GM23338 (cell line): ENCODE data around the gene SLC36A2.

Source experiments
- POLR2AphosphoS5 ChIP-seq: IDR thresholded peaks from 2 replicates; pipeline ENCODE4 v1.6.1; 2016; ENCODE audit warnings: antibody characterized with exemption, low read depth
- TF ChIP-seq, protein P1 (sequence below), 2 experiments: fragments of 200-600 bp in 1 of 2; sonication (generic) in 1 of 2; conservative IDR thresholded peaks; 2 replicates each; pipeline versions ENCODE4 v1.5.1 to v1.6.1; 2016 to 2017; ENCODE audit warnings: antibody characterized with exemption in 2 of 2, low read depth in 2 of 2, mild to moderate bottlenecking in 2 of 2, moderate library complexity in 1 of 2

- TF ChIP-seq, protein P1, sequence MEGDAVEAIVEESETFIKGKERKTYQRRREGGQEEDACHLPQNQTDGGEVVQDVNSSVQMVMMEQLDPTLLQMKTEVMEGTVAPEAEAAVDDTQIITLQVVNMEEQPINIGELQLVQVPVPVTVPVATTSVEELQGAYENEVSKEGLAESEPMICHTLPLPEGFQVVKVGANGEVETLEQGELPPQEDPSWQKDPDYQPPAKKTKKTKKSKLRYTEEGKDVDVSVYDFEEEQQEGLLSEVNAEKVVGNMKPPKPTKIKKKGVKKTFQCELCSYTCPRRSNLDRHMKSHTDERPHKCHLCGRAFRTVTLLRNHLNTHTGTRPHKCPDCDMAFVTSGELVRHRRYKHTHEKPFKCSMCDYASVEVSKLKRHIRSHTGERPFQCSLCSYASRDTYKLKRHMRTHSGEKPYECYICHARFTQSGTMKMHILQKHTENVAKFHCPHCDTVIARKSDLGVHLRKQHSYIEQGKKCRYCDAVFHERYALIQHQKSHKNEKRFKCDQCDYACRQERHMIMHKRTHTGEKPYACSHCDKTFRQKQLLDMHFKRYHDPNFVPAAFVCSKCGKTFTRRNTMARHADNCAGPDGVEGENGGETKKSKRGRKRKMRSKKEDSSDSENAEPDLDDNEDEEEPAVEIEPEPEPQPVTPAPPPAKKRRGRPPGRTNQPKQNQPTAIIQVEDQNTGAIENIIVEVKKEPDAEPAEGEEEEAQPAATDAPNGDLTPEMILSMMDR (conservative IDR thresholded peaks at IDR 0.05; ENCODE audit: low read depth in 2 of 2) = no peak
- TF ChIP-seq POLR2AphosphoS5 = no peak
Measured at GRCh38 chr5:151283120-151283825, 64.1 kb downstream of the SLC36A2 start.
